ENCODE data around the gene SLC1A3. TPM values are rescaled to one million over a fixed set of nuclear protein-coding genes. Genes with fewer than 3 reads are reported as not detected.

The SLC1A3 gene
- total RNA-seq, 2 donors from 2014 or later: 0.49 TPM; not detected in 1

- Mint-ChIP-seq H3K36me3 (no peaks in the 10 kb centered on the region), H3K9me3 (no peaks in the 10 kb centered on the region), H3K27ac (no peak overlapping the region)
- DNase-seq (ENCODE audit: low spot score in 2 of 2): no peak
- no peak for ATAC-seq
Observed at GRCh38 chr5:36593867-36594266, 12.5 kb upstream of the SLC1A3 start.

- Mint-ChIP-seq H3K27ac (no peak overlapping the region), H3K9me3 (no peaks in the 10 kb centered on the region), H3K36me3 (no peaks in the 10 kb centered on the region)
- ATAC-seq (no peak), DNase-seq (ENCODE audit: low spot score in 2 of 2) (no peak)
Observed at GRCh38 chr5:36596247-36596646, 10.2 kb upstream of the SLC1A3 start.

- no peak overlapping the region for H3K27ac Mint-ChIP-seq
- DNase-seq (ENCODE audit: low spot score in 2 of 2) (no peak), ATAC-seq (no peak)
- no peaks in the 10 kb centered on the region for H3K9me3 Mint-ChIP-seq
- H3K36me3 Mint-ChIP-seq: no peaks in the 10 kb centered on the region
Observed at GRCh38 chr5:36596756-36597155, 9.7 kb upstream of the SLC1A3 start.

- H3K36me3 Mint-ChIP-seq: no peaks in the 10 kb centered on the region
- H3K27ac Mint-ChIP-seq: no peak overlapping the region
- DNase-seq (ENCODE audit: low spot score in 2 of 2) (no peak), ATAC-seq (no peak)
- H3K9me3 Mint-ChIP-seq: no peaks in the 10 kb centered on the region
Observed at GRCh38 chr5:36598045-36598444, 8.4 kb upstream of the SLC1A3 start.

- Mint-ChIP-seq H3K27ac (no peak overlapping the region), H3K36me3 (no peaks in the 10 kb centered on the region), H3K9me3 (no peaks in the 10 kb centered on the region)
- no peak for ATAC-seq
- no peak for DNase-seq (ENCODE audit: low spot score in 2 of 2)
Observed at GRCh38 chr5:36599986-36600779, 6.2 kb upstream of the SLC1A3 start.

GRCh38 chr5:36600917-36601527 lies 5.4 kb upstream of the SLC1A3 start:
- no peak for ATAC-seq

GRCh38 chr5:36602704-36603321 lies 3.6 kb upstream of the SLC1A3 start:
- no peak for ATAC-seq

More at GRCh38 chr5:36600917-36601527, 5.4 kb upstream of the SLC1A3 start:
- no peaks in the 10 kb centered on the region for H3K36me3 Mint-ChIP-seq
- H3K9me3 Mint-ChIP-seq: no peaks in the 10 kb centered on the region
- no peak for DNase-seq (ENCODE audit: low spot score in 2 of 2)
- no peak overlapping the region for H3K27ac Mint-ChIP-seq

GRCh38 chr5:36605241-36605640 lies 1.2 kb upstream of the SLC1A3 start:
- no peak for ATAC-seq
- Mint-ChIP-seq H3K36me3 (no peaks in the 10 kb centered on the region), H3K9me3 (no peaks in the 10 kb centered on the region), H3K27ac (no peak overlapping the region)
- no peak for DNase-seq (ENCODE audit: low spot score in 2 of 2)

More at GRCh38 chr5:36602704-36603321, 3.6 kb upstream of the SLC1A3 start:
- no peak for DNase-seq (ENCODE audit: low spot score in 2 of 2)
- Mint-ChIP-seq H3K36me3 (no peaks in the 10 kb centered on the region), H3K9me3 (no peaks in the 10 kb centered on the region), H3K27ac (no peak overlapping the region)

- peak overlapping the region; percentile 50 to 78 for H3K27ac Mint-ChIP-seq
- H3K36me3 Mint-ChIP-seq: no peaks in the 10 kb centered on the region
- ATAC-seq (no peak), DNase-seq (ENCODE audit: low spot score in 2 of 2) (no peak)
- H3K9me3 Mint-ChIP-seq: no peaks in the 10 kb centered on the region
Observed at GRCh38 chr5:36606036-36606427, 374 bp upstream of the SLC1A3 start.

- H3K27ac Mint-ChIP-seq: peak overlapping the region; percentile 40 to 50
- H3K9me3 Mint-ChIP-seq: no peaks in the 10 kb centered on the region
- H3K36me3 Mint-ChIP-seq: no peaks in the 10 kb centered on the region
- DNase-seq (ENCODE audit: low spot score in 2 of 2): no peak
- peak in 1 of 2 donors; percentile 10 for ATAC-seq
Observed at GRCh38 chr5:36607114-36607571, 737 bp downstream of the SLC1A3 start.

- H3K36me3 Mint-ChIP-seq: no peaks in the 10 kb centered on the region
- H3K9me3 Mint-ChIP-seq: no peaks in the 10 kb centered on the region
- ATAC-seq: no peak
- no peak for DNase-seq (ENCODE audit: low spot score in 2 of 2)
- no peak overlapping the region for H3K27ac Mint-ChIP-seq
Observed at GRCh38 chr5:36607838-36608783, 1.7 kb downstream of the SLC1A3 start.

- Mint-ChIP-seq H3K27ac (no peak overlapping the region), H3K36me3 (no peaks in the 10 kb centered on the region), H3K9me3 (no peaks in the 10 kb centered on the region)
- DNase-seq (ENCODE audit: low spot score in 2 of 2): no peak
- ATAC-seq: no peak
Observed at GRCh38 chr5:36610621-36611020, 4.2 kb downstream of the SLC1A3 start.

- H3K36me3 Mint-ChIP-seq: no peaks in the 10 kb centered on the region
- no peak overlapping the region for H3K27ac Mint-ChIP-seq
- no peaks in the 10 kb centered on the region for H3K9me3 Mint-ChIP-seq
- ATAC-seq: no peak
- no peak for DNase-seq (ENCODE audit: low spot score in 2 of 2)
Observed at GRCh38 chr5:36611520-36612274, 5.3 kb downstream of the SLC1A3 start.

- H3K36me3 Mint-ChIP-seq: no peaks in the 10 kb centered on the region
- ATAC-seq (no peak), DNase-seq (ENCODE audit: low spot score in 2 of 2) (no peak)
- no peak overlapping the region for H3K27ac Mint-ChIP-seq
- no peaks in the 10 kb centered on the region for H3K9me3 Mint-ChIP-seq
Observed at GRCh38 chr5:36613241-36613640, 6.8 kb downstream of the SLC1A3 start.

- no peaks in the 10 kb centered on the region for H3K9me3 Mint-ChIP-seq
- no peak for ATAC-seq
- H3K27ac Mint-ChIP-seq: no peak overlapping the region
- no peaks in the 10 kb centered on the region for H3K36me3 Mint-ChIP-seq
- DNase-seq (ENCODE audit: low spot score in 2 of 2): no peak
Observed at GRCh38 chr5:36613771-36614656, 7.6 kb downstream of the SLC1A3 start.
